ENCODE results near the gene TRPV3. TPM values are rescaled to one million over a fixed set of nuclear protein-coding genes. Genes with fewer than 3 reads are reported as not detected.

The TRPV3 gene
- total and polyA plus RNA-seq, 9 of the 15 experiments (the other 6 are each of a cell fraction or from before 2014, with no cell fraction given), result 0.03 to 0.42 (median 0.11) TPM; not detected in 1

DNA sequence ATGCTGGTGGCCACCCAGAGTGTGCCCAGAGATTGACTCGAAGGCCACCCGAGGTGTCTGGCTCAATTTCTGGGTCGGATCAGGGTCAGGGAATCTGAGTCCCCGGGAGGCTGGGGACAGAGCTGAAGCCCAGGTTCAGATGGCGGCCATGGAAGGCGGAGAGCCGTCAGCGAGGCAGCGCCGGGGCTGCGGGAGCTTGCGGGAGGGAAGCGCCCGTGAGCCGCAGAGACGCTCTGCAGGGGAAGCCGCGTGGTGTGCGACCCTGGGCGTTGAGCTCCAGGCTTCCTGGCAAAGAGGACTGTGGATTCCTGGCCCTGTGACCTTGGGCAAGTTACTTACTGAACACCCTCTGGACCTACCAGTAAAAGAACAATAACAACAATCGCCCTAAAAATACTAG is 85.5 kb downstream of the TRPV3 start (continued):
- TF ChIP-seq POLR2AphosphoS5 (IDR thresholded peaks at IDR 0.05; ENCODE audit: control insufficient read depth, insufficient read depth, low read depth, low read length) (no peak), CC2D1A (IDR thresholded peaks at IDR 0.05) (no peak), POLR2G (IDR thresholded peaks at IDR 0.05; ENCODE audit: low read depth, low read length) (no peak), SETDB1 (IDR thresholded peaks at IDR 0.05; ENCODE audit: low read length) (no peak), NCOR1 (IDR thresholded peaks at IDR 0.05) (no peak), ZNF143 (CRISPR knock-in tag; IDR thresholded peaks at IDR 0.05) (no peak), IFI16 (CRISPR knock-in tag; IDR thresholded peaks at IDR 0.05) (no peak)
- TF ChIP-seq, protein P1, sequence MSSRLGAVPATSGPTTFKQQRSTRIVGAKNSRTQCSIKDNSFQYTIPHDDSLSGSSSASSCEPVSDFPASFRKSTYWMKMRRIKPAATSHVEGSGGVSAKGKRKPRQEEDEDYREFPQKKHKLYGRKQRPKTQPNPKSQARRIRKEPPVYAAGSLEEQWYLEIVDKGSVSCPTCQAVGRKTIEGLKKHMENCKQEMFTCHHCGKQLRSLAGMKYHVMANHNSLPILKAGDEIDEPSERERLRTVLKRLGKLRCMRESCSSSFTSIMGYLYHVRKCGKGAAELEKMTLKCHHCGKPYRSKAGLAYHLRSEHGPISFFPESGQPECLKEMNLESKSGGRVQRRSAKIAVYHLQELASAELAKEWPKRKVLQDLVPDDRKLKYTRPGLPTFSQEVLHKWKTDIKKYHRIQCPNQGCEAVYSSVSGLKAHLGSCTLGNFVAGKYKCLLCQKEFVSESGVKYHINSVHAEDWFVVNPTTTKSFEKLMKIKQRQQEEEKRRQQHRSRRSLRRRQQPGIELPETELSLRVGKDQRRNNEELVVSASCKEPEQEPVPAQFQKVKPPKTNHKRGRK (tag; IDR thresholded peaks at IDR 0.05), result no peak
- TF ChIP-seq, protein P2, sequence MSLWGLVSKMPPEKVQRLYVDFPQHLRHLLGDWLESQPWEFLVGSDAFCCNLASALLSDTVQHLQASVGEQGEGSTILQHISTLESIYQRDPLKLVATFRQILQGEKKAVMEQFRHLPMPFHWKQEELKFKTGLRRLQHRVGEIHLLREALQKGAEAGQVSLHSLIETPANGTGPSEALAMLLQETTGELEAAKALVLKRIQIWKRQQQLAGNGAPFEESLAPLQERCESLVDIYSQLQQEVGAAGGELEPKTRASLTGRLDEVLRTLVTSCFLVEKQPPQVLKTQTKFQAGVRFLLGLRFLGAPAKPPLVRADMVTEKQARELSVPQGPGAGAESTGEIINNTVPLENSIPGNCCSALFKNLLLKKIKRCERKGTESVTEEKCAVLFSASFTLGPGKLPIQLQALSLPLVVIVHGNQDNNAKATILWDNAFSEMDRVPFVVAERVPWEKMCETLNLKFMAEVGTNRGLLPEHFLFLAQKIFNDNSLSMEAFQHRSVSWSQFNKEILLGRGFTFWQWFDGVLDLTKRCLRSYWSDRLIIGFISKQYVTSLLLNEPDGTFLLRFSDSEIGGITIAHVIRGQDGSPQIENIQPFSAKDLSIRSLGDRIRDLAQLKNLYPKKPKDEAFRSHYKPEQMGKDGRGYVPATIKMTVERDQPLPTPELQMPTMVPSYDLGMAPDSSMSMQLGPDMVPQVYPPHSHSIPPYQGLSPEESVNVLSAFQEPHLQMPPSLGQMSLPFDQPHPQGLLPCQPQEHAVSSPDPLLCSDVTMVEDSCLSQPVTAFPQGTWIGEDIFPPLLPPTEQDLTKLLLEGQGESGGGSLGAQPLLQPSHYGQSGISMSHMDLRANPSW (CRISPR knock-in tag; IDR thresholded peaks at IDR 0.05), result no peak
